ENCODE data around the gene MTFR1L. TPM values are rescaled to one million over a fixed set of nuclear protein-coding genes. Genes with fewer than 3 reads are reported as not detected.

The MTFR1L gene
- total and polyA plus RNA-seq, 8 donors, result 39.3 to 301 (median 59.3) TPM

DNA sequence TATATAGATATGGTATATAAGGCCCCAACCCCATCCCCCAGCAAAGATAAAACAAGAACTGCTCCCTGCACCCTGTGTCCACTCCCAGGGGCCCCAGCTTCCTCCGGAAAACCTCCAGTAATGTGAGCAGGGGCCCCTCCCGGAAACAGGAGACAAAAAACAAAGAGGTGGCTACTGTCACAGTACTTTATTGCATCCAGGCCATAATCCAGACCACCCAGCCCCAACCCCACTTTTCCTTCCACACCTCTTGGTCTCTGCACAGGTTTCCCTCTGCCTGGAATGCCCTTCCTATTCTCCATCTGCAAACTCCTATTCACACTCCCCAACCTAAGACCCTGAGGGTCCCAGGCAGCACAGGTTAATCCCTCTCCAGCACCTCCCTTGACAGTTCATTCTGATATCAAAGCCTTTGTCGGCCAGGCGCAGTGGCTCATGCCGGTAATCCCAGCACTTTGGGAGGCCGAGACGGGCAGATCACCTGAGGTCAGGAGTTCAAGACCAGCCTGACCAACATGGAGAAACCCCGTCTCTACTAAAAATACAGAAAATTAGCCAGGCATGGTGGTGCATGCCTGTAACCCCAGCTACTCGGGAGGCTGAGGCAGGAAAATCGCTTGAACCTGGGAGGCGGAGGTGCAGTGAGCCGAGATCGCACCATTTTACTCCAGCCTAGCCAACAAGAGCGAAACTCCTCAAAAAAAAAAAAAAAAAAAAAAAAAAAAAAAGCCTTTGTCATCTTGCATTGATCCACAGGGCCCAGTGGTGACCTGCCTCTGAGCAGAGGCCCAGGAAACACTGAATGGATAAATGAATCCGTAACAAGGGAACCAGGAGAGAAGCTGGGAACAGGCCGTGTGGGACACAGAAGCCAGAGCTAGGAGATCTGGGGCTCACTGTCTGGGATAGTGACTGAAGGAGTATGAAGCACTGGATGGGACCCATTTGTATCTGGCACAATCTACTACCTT, 41.8 kb downstream of the MTFR1L start:
- DNase-seq, result peak in 1 of 2 donors; percentile 67
- no peaks in the 10 kb centered on the region for H3K9me3 ChIP-seq
- H3K27ac ChIP-seq, result peak overlapping the region in 4 of 5 donors; percentile 20 to 84 (median 42)
- H3K27me3 ChIP-seq, result no peaks in the 10 kb centered on the region
- H3K36me3 ChIP-seq, result peaks cover 0 to 19% (median 14%) of the 10 kb centered on the region in 4 donors
- no peak overlapping the region for H3K4me3 ChIP-seq
- H3K4me1 ChIP-seq, result peaks cover 18 to 34% (median 24%) of the 10 kb centered on the region in 4 donors
- TF ChIP-seq, protein P1, sequence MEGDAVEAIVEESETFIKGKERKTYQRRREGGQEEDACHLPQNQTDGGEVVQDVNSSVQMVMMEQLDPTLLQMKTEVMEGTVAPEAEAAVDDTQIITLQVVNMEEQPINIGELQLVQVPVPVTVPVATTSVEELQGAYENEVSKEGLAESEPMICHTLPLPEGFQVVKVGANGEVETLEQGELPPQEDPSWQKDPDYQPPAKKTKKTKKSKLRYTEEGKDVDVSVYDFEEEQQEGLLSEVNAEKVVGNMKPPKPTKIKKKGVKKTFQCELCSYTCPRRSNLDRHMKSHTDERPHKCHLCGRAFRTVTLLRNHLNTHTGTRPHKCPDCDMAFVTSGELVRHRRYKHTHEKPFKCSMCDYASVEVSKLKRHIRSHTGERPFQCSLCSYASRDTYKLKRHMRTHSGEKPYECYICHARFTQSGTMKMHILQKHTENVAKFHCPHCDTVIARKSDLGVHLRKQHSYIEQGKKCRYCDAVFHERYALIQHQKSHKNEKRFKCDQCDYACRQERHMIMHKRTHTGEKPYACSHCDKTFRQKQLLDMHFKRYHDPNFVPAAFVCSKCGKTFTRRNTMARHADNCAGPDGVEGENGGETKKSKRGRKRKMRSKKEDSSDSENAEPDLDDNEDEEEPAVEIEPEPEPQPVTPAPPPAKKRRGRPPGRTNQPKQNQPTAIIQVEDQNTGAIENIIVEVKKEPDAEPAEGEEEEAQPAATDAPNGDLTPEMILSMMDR (IDR thresholded peaks at IDR 0.05), result no peak
- TF ChIP-seq EP300 (IDR thresholded peaks at IDR 0.05) (no peak), POLR2A (IDR thresholded peaks at IDR 0.05) (no peak), POLR2AphosphoS5 (IDR thresholded peaks at IDR 0.05) (no peak)
- WGBS, 5 donors, result 66 to 80% (median 67%) methylated on average over 16 of the region's 16 CpGs
- intact Hi-C loops (cut with DNase I; ENCODE audit: low total_unique reads), result no loop called here

DNA sequence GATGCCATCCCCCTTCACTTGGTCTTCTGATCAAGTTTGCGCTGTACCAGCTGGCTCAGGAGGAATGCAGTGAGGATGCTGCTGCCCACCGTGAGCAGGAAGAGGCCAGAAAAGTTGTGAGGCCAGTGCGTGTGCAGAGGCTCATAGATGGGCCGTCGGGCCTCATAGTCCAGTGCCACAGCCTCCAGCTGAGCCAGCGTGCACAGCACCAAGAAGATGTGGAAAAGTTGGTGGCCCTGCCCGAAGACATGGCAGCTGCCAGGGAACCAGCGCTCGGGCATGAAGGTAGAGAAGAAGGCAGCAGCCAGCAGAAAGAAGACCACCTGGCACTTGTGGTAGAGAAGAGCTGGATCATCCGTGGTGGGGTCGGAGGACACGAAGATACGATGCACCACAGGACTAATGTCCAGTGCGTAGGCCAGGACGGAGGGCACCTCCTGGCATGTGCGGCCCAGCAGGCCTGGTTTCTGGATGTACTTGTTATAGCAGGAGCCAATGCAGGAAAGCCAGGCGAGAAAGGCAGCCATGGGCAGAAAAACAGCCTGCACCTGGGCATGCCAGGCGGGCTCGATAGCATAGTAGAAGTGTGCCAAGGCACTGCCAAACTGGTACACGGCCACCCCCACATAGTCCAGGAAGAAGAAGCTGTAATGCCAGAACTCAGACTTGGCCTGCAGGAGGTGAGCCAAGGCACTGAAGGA, 43.2 kb downstream of the MTFR1L start:
- Histone ChIP-seq H3K27me3 (no peaks in the 10 kb centered on the region), H3K9me3 (no peaks in the 10 kb centered on the region), H3K36me3 (peaks cover 0 to 19% (median 14%) of the 10 kb centered on the region in 4 donors), H3K4me1 (peaks cover 27 to 46% (median 34%) of the 10 kb centered on the region in 4 donors), H3K27ac (peak overlapping the region in 3 of 5 donors; percentile 7 to 38 (median 35)), H3K4me3 (no peak overlapping the region)
- no peak for TF ChIP-seq POLR2A (IDR thresholded peaks at IDR 0.05)
- TF ChIP-seq POLR2AphosphoS5 (IDR thresholded peaks at IDR 0.05), result no peak
- no peak for TF ChIP-seq EP300 (IDR thresholded peaks at IDR 0.05)
- TF ChIP-seq, protein P1 (IDR thresholded peaks at IDR 0.05), result no peak
- 78 to 89% (median 80%) methylated on average over 17 to 20 of the region's 20 CpGs for WGBS, 5 donors
- intact Hi-C loops (cut with DNase I; ENCODE audit: low total_unique reads), result no loop called here
- DNase-seq, result peak in 1 of 2 donors; percentile 69

GRCh38 chr1:25863486-25864262, 43.9 kb downstream of the MTFR1L start:
- no peak for TF ChIP-seq EP300 (IDR thresholded peaks at IDR 0.05)
- TF ChIP-seq, protein P1 (IDR thresholded peaks at IDR 0.05), result peak in 1 of 7 experiments; percentile 19
- Histone ChIP-seq H3K27me3 (no peaks in the 10 kb centered on the region), H3K36me3 (peaks cover 0 to 19% (median 14%) of the 10 kb centered on the region in 4 donors), H3K4me3 (no peak overlapping the region), H3K9me3 (no peaks in the 10 kb centered on the region), H3K4me1 (peaks cover 30 to 49% (median 37%) of the 10 kb centered on the region in 4 donors), H3K27ac (peak overlapping the region in 3 of 5 donors; percentile 19 to 35 (median 26))
- 85 to 90% (median 87%) methylated on average over 22 to 25 of the region's 25 CpGs for WGBS, 5 donors
- no peak for DNase-seq
- intact Hi-C loops (cut with DNase I; ENCODE audit: low total_unique reads), result no loop called here

All from stomach (tissue), 9 donors.